HUES48 (cell line): ENCODE data around the gene MYMX.

Experiments
- H3K27ac ChIP-seq: one replicate; pipeline ENCODE4 v1.7.0; 2013; ENCODE audit warnings: low read depth, low read length, inconsistent platforms
- H3K27me3 ChIP-seq: 2 replicates; pipeline ENCODE4 v1.6.1; 2013; ENCODE audit warnings: mild to moderate bottlenecking, low read length; ENCODE audit not compliant: control insufficient read depth, insufficient read depth
- H3K36me3 ChIP-seq: 2 replicates; pipeline ENCODE4 v1.6.1; 2013; ENCODE audit warnings: low read length; ENCODE audit not compliant: control insufficient read depth, insufficient read depth
- H3K4me1 ChIP-seq: 2 replicates; pipeline ENCODE4 v1.6.1; 2013; ENCODE audit warnings: mild to moderate bottlenecking, low read length; ENCODE audit not compliant: control insufficient read depth, insufficient read depth
- H3K4me3 ChIP-seq: 2 replicates; pipeline ENCODE4 v1.5.1; 2013; ENCODE audit warnings: mild to moderate bottlenecking, low read depth, low read length
- H3K9ac ChIP-seq: 2 replicates; pipeline ENCODE4 v1.6.1; 2013; ENCODE audit warnings: mild to moderate bottlenecking, low read depth, low read length, moderate library complexity
- H3K9me3 ChIP-seq: 2 replicates; pipeline ENCODE4 v1.6.1; 2013; ENCODE audit warnings: low read length; ENCODE audit not compliant: control insufficient read depth, insufficient read depth

Gene MYMX

DNA sequence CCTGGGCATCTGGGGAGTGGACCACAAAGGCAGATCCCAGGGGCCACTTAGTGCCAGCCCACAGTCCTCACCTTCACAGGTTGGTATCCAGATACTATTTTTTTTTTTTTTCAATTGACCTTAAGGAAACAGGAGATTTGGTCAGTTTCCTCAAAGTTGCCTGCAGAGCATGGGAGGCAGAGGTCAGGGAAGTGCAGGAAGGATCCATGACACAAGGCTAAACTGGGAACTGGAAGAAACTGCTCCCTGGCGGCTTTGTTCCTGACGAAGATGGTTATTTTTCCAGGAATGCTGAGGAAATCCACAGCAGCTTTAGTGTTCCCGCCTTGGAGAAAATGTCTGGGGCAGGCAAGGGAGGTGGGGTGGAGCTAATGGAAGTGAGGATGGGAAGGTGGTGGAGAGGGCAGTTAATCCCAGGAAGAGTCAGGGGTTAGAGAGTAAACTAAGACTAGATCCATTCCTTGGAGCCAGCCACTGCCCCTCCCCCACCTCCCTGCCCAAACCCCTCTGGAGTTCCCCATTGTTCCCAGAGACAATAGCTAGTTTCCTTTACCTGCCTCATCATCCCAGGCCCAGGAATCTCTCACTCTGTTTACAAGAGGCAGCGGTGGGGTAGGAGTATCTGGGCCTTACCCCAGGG lies 14.3 kb upstream of the MYMX start:
- H3K27me3 ChIP-seq, result no peaks in the 10 kb centered on the region
- H3K9me3 ChIP-seq, result no peaks in the 10 kb centered on the region
- H3K4me3 ChIP-seq, result peak overlapping the region; percentile 18; the same call in 1 of the 2 replicates
- peak overlapping the region; percentile 98 for H3K27ac ChIP-seq
- no peaks in the 10 kb centered on the region for H3K36me3 ChIP-seq
- H3K9ac ChIP-seq, result peak overlapping the region; percentile 45
- peaks cover 35% of the 10 kb centered on the region for H3K4me1 ChIP-seq

- Histone ChIP-seq H3K9ac (peak overlapping the region; percentile 45), H3K27me3 (no peaks in the 10 kb centered on the region), H3K9me3 (no peaks in the 10 kb centered on the region), H3K4me1 (peaks cover 35% of the 10 kb centered on the region), H3K27ac (peak overlapping the region; percentile 98), H3K4me3 (peak overlapping the region; percentile 18; the same call in 1 of the 2 replicates), H3K36me3 (no peaks in the 10 kb centered on the region)
These were observed 13.6 kb upstream of the MYMX start for GRCh38 chr6:44202972-44203750.

GRCh38 chr6:44203955-44204354 lies 12.8 kb upstream of the MYMX start:
- H3K36me3 ChIP-seq, result no peaks in the 10 kb centered on the region
- H3K9me3 ChIP-seq, result no peaks in the 10 kb centered on the region
- no peaks in the 10 kb centered on the region for H3K27me3 ChIP-seq
- H3K4me1 ChIP-seq, result peaks cover 35% of the 10 kb centered on the region
- H3K27ac ChIP-seq, result peak overlapping the region; percentile 98
- no peak overlapping the region for H3K4me3 ChIP-seq
- H3K9ac ChIP-seq, result no peak overlapping the region

DNA sequence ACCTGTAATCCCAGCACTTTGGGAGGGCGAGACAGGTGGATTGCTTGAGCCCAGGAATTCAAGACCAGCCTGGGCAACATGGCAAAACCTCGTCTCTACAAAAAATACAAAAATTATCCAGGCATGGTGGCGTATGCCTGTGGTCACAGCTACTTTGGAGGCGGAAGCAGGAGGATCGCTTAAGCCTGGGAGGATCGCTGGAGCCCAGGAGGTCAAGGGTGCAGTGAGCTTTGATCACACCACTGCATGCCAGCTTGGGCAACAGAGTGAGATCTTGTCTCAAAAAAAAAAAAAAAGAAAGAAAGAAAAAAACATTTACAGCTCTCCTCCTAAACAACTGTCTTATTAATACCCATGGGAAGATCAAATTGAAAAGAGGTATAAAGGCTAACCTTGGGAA lies 8.8 kb upstream of the MYMX start:
- no peak overlapping the region for H3K9ac ChIP-seq
- H3K27ac ChIP-seq, result no peak overlapping the region
- H3K4me1 ChIP-seq, result peaks cover 17% of the 10 kb centered on the region
- H3K9me3 ChIP-seq, result no peaks in the 10 kb centered on the region
- no peaks in the 10 kb centered on the region for H3K36me3 ChIP-seq
- no peaks in the 10 kb centered on the region for H3K27me3 ChIP-seq
- no peak overlapping the region for H3K4me3 ChIP-seq

DNA sequence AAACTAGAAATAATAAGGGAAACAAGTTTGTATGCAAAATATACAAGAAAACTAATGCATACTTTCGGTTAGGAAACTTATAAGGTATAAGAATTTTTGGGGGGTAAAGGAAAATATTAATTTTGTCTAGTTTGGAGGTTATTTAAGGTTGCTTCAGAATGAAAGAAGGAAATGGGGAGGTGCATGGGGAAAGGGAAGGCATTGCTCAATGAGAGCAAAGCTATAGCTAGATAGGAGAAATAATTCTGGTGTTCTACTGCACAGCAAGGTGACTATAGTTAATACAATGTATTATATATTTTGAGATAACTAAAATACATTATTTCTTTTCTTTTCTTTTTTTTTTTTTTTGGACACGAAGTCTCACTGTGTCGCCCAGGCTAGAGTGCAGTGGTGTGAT lies 5.4 kb upstream of the MYMX start:
- Histone ChIP-seq H3K36me3 (no peaks in the 10 kb centered on the region), H3K27me3 (no peaks in the 10 kb centered on the region), H3K27ac (no peak overlapping the region), H3K9ac (no peak overlapping the region), H3K9me3 (no peaks in the 10 kb centered on the region), H3K4me3 (no peak overlapping the region), H3K4me1 (peaks cover 10% of the 10 kb centered on the region)

DNA sequence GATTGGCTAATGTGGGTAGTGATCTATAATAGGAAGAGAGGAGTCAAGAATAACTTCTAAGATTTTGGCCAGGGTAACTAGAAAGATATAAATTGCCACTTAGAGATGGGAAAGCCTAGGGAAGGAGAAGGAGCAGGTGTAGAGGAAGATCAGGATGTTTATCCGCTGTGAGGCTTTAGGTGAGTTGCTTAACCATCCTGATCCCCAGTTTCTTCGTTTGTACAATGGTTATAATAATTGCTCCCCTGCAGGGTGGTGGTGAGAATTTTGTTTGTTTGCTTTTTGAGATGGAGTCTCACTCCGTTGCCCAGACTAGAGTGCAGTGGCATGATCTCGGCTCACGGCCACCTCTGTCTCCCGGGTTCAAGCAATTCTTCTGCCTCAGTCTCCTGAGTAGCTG lies 2.4 kb upstream of the MYMX start:
- peaks cover 26% of the 10 kb centered on the region for H3K4me1 ChIP-seq
- no peaks in the 10 kb centered on the region for H3K27me3 ChIP-seq
- H3K36me3 ChIP-seq, result no peaks in the 10 kb centered on the region
- no peak overlapping the region for H3K4me3 ChIP-seq
- H3K27ac ChIP-seq, result no peak overlapping the region
- H3K9ac ChIP-seq, result no peak overlapping the region
- H3K9me3 ChIP-seq, result no peaks in the 10 kb centered on the region

DNA sequence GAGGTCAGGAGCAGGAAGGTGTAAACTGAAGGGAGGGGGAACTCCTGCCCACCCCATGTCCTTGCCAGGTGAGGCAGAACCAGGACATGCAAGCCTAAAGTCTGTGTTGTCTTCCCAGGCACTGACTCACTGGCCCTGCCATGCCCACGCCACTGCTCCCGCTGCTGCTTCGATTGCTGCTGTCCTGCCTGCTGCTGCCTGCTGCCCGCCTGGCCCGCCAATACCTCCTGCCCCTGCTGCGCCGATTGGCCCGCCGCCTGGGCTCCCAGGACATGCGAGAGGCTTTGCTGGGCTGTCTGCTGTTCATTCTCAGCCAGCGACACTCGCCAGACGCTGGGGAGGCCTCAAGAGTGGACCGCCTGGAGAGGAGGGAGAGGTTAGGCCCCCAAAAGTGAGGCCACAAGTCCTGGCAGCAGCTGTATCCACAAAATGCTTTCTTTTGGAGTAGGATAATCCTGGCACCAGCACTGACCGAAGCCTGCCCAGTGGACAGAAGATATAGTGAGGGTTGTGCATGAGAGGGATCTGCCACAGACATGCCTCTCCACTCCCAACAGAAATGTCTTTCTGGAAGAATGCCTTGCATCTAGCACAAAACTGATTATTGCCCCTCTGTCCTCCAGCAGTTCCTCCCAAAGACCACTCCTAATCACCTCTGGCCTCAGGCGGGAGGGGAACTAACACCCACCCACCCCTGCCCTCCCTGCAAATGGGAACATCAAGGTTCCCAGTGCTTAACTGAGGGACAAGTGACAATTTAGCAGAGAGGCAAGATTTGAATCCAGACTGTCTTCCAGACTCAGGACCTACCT lies 812 bp downstream of the MYMX start:
- Histone ChIP-seq H3K9ac (no peak overlapping the region), H3K4me3 (0 out of 2 replicates have a peak overlapping the region, but pooled peaks have one; percentile 11)

DNA sequence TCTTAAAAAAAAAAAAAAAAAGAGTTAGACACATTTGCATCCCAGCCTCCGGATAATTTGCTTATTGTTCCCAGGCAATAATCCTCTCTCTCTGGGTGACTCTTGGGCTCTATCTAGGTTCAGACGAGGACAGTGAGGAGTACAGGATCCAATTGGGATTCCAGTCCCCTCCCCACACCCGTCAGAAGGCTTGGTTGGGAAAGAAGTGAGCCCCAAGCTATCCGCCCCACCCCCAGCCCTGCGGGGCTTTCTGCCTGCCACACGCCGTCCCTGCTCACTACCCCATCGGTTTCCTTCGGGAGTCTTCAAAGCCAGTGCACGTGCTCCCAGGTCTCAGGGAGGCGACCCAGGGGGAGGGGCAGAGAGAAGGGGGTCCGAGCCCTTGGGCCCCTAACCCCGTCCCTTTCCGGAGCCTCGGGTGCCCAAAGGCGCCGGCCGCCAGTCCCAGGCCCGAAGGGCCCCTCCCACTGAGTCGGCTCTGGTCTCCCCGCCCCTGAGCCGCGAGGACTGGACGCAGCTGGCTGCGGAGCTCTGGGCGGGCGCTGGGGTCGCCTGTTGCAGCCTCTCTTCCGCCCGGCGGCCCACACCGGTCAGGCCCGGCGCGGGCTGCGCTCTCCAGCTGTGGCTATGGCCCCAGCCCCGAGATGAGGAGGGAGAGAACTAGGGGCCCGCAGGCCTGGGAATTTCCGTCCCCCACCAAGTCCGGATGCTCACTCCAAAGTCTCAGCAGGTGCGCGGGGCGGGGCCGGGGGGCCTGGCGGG lies 2.5 kb downstream of the MYMX start:
- no peaks in the 10 kb centered on the region; the same call in 1 of the 2 replicates for H3K27me3 ChIP-seq
- peak overlapping the region; percentile 99 for H3K27ac ChIP-seq
- H3K36me3 ChIP-seq, result no peaks in the 10 kb centered on the region
- H3K9me3 ChIP-seq, result no peaks in the 10 kb centered on the region
- peak overlapping the region; percentile 56 for H3K4me3 ChIP-seq
- peaks cover 51% of the 10 kb centered on the region for H3K4me1 ChIP-seq
- H3K9ac ChIP-seq, result peak overlapping the region; percentile 69

More for the DNA sequence above, 812 bp downstream of the MYMX start:
- H3K36me3 ChIP-seq, result no peaks in the 10 kb centered on the region
- no peaks in the 10 kb centered on the region for H3K9me3 ChIP-seq
- no peaks in the 10 kb centered on the region; the same call in 1 of the 2 replicates for H3K27me3 ChIP-seq
- peak overlapping the region; percentile 99 for H3K27ac ChIP-seq
- peaks cover 44% of the 10 kb centered on the region for H3K4me1 ChIP-seq

DNA sequence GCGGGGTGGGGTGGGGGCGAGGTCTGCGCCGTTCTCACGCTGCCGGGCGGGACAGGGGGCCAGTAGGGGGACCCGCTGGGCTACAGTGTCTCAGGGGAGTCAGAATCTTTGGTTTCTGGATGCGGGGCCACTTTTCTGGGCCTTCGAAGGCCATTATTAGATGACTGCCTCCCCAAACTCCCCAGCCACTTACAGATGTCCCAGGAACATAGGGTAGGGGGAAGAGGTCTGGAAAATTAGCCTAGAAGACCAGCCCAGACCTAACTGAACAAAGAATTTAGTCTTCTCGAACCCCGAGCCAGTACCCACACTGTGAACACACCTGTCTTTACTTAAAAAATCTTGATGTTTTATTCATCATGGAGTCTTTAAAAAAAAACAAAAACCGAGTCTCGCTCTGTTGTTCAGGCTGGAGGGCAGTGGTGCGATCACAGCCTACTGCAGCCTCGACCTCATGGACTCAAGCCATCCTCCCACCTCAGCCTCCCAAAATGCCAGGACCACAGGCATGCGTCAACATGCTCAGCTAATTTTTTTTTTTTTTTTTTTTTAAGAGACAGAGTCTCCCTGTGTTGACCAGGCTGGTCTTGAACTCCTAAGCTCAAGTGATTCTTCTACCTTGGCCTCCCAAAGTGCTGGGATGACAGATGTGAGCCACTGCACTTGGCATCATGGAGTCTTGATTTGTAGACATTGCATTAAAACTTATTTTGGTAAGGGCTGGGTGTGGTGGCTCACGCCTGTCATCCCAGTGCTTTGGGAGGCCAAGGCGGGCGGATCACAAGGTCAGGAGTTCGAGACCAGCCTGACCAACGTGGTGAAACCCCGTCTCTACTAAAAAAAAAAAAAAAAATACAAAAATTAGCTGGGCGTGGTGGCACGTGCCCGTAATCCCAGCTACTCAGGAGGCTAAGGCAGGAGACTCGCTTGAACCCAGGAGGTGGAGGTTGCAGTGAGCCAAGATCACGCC lies 3.4 kb downstream of the MYMX start:
- no peaks in the 10 kb centered on the region; the same call in 1 of the 2 replicates for H3K27me3 ChIP-seq
- H3K9me3 ChIP-seq, result no peaks in the 10 kb centered on the region
- peak overlapping the region; percentile 99 for H3K27ac ChIP-seq
- no peaks in the 10 kb centered on the region for H3K36me3 ChIP-seq
- peak overlapping the region; percentile 53 for H3K4me3 ChIP-seq
- H3K9ac ChIP-seq, result no peak overlapping the region
- H3K4me1 ChIP-seq, result peaks cover 59% of the 10 kb centered on the region
